ENCODE data around the gene SCN2A. TPM values are rescaled to one million over a fixed set of nuclear protein-coding genes. Genes with fewer than 3 reads are reported as not detected.

SCN2A gene
- total and polyA plus RNA-seq, 2 of the 4 experiments (the other 2 are of a cell fraction) = 0.24 to 0.54 TPM

DNA sequence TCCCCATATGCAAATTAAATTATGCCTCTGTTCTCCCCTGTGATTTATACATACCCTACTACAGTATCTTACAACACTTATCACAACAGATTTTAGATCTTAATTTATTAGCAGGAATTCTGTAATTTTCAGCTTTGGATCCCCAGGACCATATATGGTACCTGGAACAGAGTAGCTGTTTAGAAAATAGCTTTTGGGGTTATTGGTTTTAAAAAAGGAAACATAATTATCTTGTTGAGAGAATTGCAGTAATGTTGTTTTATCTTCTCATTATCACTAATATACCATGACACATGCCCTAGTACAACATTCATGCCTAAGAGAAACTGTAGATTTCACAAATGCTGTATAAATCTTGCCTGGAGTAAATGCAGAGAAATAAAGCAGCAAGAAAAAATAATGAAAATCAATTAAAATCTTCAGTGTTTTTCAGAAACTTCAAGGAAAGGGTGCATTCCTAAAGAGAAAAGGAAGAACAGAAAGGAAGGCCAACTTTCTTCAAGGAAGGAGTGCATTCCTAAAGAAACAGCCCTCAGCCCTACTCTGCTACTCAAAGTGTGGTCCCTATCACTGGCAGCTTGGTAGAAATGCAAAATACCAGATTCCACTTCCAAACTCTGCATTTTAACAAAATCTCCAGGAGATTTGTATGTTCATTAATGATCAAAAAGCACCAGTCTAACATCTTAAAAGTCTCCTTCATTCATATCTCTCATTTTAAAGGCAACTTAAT, 193.2 kb downstream of the SCN2A start:
- BruUV-seq (replicated peaks) = no TSS peak

More for the DNA sequence above, 193.2 kb downstream of the SCN2A start:
- H4K20me1 ChIP-seq (ENCODE audit: insufficient read depth, low read length) = no peaks in the 10 kb centered on the region
- no peak overlapping the region for H3K9ac ChIP-seq (ENCODE audit: low read depth, low read length)
- no peak overlapping the region for H2AFZ ChIP-seq (replicated peaks; ENCODE audit: low read length, poor library complexity)
- no peaks in the 10 kb centered on the region for H3K9me3 ChIP-seq (ENCODE audit: control insufficient read depth, insufficient read depth, low read length)
- no peak overlapping the region for H2BK15ac ChIP-seq (ENCODE audit: low read depth, low read length)
- dilution Hi-C loops (cut with HindIII; ENCODE audit: low sequenced_read_pairs, unreplicated experiment) (no loop called here), intact Hi-C loops (cut with micrococcal nuclease) (no loop called here), in situ Hi-C loops (cut with MboI; ENCODE audit: low sequenced_read_pairs) (no loop called here)
- no peaks in the 10 kb centered on the region for H3K4me1 ChIP-seq (ENCODE audit: control insufficient read depth, insufficient read depth, low read length)
- H3K79me1 ChIP-seq (ENCODE audit: low read depth in 1 of 2, low read length in 2 of 2) = no peaks in the 10 kb centered on the region
- no peak overlapping the region for H4K5ac ChIP-seq (ENCODE audit: low read depth, low read length)
- H2AK9ac ChIP-seq (replicated peaks; ENCODE audit: low read depth, low read length, poor library complexity) = no peak overlapping the region
- no peak overlapping the region for H2AK5ac ChIP-seq (ENCODE audit: low read depth, low read length)
- no peak overlapping the region for H4K8ac ChIP-seq (ENCODE audit: low read depth in 2 of 2, low read length in 2 of 2)
- TF ChIP-seq BHLHE40 (IDR thresholded peaks at IDR 0.05; ENCODE audit: low read depth, low read length) (no peak), RCOR1 (IDR thresholded peaks at IDR 0.05; ENCODE audit: insufficient replicate concordance, low read length) (no peak), POLR2A (IDR thresholded peaks at IDR 0.05; ENCODE audit: low read depth, low read length) (no peak), MXI1 (IDR thresholded peaks at IDR 0.05; ENCODE audit: borderline replicate concordance, low read depth, low read length) (no peak), NFE2L2 (IDR thresholded peaks at IDR 0.05; ENCODE audit: low read depth, low read length) (no peak), CEBPB (IDR thresholded peaks at IDR 0.05; ENCODE audit: low read depth, low read length) (no peak)
- H2BK120ac ChIP-seq (ENCODE audit: low read depth, low read length) = no peak overlapping the region
- H3K4me2 ChIP-seq (ENCODE audit: low read depth, low read length) = no peak overlapping the region
- H3K23ac ChIP-seq (ENCODE audit: low read depth, low read length) = no peak overlapping the region
- no peak overlapping the region for H3K14ac ChIP-seq (replicated peaks; ENCODE audit: low read depth, low read length)
- POLR2A ChIA-PET (ENCODE audit: unreplicated experiment) = no interaction called here
- no peak overlapping the region for H4K91ac ChIP-seq (ENCODE audit: insufficient read depth, low read depth, low read length)
- no peak overlapping the region for H2BK20ac ChIP-seq (ENCODE audit: low read depth, low read length)
- no peak for ATAC-seq (ENCODE audit: low read depth)
- DNase-seq = no peak
- no peak overlapping the region for H3K18ac ChIP-seq (ENCODE audit: low read depth, low read length)
- no peaks in the 10 kb centered on the region for H3K36me3 ChIP-seq (ENCODE audit: control insufficient read depth, insufficient read depth, low read length)
- no peaks in the 10 kb centered on the region for H3K27me3 ChIP-seq (ENCODE audit: control insufficient read depth, insufficient read depth, low read length)
- H3K9me1 ChIP-seq (ENCODE audit: insufficient read depth, low read length) = no peaks in the 10 kb centered on the region
- H3K56ac ChIP-seq (ENCODE audit: extremely low read depth, insufficient read depth, low read length) = no peak overlapping the region
- H2BK5ac ChIP-seq (ENCODE audit: low read depth, low read length, poor library complexity, severe bottlenecking) = no peak overlapping the region
- CTCF ChIA-PET = no interaction called here
- H3K4ac ChIP-seq (ENCODE audit: low read depth, low read length) = no peak overlapping the region
- no peak overlapping the region for H3K4me3 ChIP-seq (ENCODE audit: insufficient read depth, low read depth, low read length)
- H3K27ac ChIP-seq (ENCODE audit: insufficient read depth, low read length) = no peak overlapping the region
